ENCODE measurements around the gene P2RX2.
"Not testable (repeated sequence)": the region's sequence is repeated elsewhere in the genome, so short reads cannot be mapped to it uniquely, and the experiment has no call there.

The P2RX2 gene

DNA sequence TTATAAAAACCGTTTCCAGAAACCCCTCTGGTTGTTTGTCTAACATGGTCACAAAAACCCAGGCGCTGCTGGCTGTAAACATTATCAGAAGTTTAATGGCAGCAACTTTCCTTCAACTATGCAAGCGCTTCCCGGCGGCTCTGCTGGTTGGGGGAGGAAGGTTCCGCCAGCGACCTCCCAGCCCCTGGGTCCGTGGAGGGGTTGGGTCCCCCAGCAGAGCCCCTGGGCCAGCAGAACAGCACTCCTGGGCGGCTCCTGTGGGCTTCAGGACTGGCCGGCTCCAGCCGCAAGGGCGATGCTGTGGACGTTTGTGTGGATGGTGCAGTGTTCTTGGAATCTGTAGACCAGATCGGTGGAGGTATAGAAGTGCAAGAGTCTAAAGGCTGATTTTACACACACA, 34.1 kb upstream of the P2RX2 start:
- no peak for DNase-seq

DNA sequence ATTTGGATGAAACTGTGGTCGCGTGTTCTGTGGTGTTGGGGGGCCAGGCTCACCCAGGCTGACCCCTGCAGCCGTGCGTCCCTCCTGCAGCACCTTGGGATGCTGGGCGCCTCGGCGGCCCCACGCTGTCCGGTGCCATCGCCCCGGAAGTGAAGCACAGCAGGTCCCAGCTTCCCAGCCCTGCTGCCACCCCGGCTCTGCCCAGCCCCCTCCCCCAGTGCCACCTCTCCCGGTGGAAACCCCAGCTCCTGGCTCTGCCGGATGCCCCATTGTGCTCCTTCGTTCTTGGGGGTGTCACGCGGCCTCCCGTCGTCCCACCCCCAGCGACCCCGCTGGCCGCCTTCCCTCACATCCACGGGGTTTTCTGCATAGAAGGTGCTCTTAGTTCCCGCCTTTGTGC, 33.4 kb upstream of the P2RX2 start:
- no peak for DNase-seq

DNA sequence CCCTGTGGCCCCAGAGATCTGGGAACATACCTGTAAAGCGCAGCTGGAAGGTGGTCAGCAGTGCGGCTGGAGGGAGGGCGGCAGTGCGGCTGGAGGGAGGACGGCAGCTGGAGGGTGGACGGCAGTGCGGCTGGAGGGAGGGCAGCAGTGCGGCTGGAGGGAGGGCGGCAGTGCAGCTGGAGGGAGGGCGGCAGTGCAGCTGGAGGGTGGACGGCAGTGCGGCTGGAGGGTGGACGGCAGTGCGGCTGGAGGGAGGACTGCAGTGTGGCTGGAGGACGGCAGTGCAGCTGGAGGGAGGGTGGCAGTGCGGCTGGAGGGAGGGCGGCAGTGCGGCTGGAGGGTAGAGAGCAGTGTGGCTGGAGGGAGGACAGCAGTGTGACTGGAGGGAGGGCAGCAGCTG, 31.6 kb upstream of the P2RX2 start:
- DNase-seq, result no peak

DNA sequence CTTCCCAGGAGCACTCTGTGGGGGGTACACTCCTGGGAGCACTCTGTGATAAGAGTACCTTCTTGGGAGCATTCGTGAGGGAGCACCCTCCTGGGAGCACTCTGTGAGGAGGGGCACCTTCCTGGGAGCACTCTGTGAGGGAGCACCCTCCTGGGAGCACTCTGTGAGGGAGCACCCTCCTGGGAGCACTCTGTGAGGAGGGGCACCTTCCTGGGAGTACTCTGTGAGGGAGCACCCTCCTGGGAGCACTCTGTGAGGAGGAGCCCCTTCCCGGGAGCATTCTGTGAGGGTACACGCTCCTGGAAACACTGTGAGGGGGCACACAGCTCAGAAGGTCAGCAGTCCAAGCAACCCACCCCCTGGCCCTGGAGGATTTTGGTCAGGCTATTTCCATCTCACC, 30.8 kb upstream of the P2RX2 start:
- DNase-seq, result no peak

DNA sequence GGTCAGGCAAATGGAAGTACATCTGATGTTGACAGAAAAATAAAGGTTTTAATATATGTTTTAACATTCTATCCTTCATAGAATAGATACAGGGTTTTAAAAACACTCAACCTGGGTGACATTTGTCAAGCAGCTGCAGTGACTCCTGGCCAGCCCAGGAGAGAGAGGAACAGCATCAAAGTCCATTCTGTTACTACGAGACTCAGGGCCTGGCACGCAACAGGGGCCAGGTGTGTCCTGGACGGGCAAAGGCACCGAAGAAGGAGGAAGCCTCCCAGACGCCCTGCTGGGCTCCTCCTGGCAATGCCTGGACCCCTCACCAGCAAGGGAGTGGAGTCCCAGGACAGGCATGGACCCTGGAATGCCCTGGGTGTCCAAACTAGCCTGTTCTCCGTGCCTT, 30.3 kb upstream of the P2RX2 start:
- no peak for DNase-seq

DNA sequence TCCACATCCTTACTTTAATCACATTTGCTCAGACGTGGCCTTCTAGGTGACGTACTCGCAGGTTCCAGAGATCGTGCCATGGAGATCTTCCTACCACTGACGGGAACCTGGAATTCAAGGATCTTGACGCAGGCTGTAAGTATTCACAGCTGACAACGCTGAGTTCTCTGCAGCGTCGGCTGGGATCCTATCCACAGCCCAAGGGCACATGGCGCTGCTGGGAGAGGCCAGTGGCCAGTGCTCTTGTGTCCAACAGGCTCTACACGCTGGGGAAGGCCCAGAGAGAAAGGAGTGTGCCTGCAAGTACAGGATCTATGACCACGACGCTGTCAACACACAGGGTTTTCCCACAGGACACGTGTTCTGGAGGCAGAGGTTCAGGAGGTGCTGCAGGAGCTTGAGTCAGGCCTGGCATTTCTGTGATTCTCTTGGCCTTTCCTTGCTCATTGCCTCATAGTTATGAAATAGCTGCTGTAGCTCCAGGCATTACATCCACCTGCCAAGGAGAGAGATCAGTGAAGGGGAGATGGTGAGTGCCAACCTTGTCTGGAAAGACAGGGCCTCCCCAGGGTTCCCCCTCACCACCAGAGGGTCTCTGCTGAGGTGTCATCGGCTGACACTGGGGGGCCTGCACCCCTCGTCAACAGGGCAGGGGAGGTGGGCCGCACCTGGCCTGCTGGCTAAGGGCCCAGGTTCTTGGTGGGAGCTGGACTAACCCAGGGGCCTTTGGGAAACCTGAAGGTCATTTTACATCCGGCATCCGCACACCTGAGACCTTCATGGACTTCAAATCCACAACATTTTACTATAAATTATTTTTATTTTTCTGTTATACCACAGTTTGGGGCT, 29.5 kb upstream of the P2RX2 start:
- DNase-seq, result no peak

DNA sequence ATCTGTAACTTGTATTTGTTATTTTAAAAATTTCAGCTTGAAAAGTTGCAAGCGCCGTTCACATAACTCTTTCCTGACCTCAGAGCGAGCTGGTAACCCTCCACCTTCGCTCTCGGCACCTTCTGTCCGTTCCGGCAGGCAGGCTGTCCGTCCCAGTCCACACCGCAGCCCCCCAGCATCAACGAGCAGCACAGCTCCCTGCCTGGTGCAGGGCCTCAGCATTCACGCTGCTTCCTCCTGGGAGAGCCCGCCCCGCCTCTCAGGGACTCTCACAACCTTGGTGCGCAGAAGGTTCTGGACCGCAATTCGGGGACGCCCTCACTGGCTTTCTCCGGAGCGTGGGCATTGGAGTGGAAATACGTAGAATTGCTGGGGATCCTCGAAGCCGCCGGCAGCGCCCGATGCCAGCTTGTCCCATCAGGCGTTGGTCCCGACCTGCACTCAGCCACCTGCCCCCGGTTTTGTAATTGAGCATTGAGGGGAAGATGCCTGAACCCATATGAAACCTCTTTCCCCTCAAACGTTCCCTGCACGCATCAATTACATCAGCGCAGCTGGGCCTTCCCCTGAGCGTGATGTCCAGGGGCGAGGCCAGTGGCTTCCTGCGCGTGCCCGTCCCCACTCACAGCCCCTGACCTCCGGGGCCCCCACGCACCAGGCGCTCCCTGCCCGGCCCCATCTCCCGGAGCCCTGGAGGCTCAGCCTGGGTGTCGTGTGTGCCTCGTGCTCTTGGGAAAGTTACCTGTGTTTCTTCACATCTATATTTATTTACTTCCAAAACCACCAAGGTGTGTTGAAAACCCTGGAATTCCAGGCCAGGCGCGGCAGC, 27.3 kb upstream of the P2RX2 start:
- DNase-seq, result no peak

DNA sequence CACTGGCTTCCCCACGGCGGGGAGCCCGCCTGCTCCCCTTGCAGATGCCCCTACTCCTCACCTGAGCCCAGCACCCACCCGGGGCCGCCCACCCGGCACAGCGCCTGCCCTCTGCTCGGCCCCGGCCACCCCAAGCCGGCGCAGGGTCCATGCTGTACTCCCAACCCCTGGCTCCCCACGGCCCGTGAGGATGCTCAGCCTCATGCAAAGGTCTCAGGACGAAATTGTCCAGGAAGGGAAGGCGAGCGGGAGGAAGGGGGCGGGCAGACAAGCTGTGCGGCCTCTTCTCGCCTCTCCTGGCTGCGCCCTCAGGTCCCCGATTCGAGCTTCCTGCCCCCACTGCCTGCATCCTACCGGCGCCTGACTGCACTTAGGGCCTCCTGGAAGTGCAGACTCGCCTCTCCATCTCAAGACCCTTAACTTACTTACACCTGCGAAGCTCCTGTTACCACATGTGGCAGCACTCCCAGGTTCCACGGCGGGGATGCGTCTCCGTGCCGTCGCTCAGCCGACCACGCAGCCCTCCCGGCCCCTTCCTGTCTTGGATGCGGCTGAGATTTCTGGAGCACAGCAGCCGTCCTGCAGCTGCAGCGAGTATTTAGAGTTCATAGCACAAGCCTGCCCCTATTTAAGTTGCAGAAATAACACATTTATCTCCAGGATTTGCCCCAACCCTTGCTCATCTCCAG, 26.1 kb upstream of the P2RX2 start:
- DNase-seq, result no peak

DNA sequence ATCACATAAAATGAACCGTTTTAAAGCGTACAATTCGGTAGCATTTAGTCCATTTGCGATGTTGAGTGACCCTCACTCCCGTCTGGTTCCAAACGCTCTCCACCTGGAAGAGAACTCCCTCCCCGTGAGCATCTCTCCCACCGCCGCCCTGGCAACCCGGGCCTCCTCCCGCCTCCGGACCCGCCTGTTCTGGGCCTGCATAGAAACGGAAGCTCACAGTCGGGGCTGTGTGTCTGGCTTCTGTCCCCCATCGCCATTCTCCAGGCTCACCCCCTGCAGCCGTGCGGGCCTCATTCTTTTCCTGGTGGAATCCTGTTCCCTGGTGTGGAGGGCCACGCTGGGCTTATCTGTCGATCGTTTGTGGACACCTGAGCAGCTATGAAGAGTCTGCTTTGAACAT, 25.5 kb upstream of the P2RX2 start:
- no peak for DNase-seq

DNA sequence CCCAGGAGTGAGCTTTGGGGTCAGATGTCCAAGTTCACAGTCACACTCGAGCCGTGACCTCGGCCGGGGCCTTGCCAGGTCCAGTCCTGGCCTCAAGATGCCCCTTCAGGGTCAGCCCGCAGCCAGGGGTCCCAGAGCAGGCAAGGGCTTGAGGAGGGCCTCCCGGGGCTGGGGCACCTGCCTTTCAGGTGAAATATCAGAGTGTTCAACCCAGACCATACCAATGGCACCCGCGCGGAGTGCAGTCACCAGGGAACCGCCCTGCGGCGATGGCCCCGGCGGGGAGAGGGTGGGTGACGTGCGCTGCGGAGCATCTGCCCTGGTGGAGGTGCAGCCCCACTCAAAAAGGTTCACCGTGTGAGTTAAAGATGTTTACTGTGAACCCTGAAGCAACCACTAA, 25.1 kb upstream of the P2RX2 start:
- no peak for DNase-seq

DNA sequence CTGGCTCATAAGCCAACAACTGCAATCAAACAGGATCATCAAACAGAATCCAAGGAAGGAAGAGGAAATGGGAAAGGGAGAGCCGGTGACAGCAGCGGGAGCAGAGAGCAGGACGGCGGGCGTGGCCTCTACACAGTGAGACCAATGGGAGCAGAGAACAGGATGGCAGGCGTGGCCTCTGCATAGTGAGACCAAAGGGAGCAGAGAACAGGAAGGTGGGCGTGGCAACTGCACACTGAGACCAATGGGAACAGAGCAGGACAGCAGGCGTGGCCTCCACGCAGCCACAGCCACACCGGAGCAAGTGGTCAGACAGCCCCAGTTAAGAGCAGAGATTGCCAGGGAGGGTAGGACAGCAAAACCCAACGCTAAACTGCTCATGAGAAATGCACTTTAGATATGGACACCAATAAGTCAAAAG, 24.6 kb upstream of the P2RX2 start:
- peak; percentile 87 for DNase-seq

DNA sequence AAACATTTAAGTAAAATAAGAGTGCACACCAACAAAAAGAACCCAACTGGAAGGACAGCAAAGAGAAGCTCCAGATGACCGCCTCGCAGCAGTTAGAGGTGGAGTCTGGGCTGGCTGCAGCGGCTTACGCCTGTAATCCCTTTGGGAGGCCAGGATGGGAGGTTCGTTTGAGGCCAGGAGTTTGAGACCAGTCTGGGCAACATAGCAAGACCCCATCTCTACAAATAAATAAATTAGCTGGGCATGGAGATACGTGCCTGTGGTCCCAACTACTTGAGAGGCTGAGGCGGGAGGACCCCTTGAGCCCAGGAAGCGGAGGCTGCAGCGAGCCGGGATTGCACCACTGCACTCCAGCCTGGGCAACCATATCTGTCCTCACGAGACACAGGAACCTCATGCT, 23.4 kb upstream of the P2RX2 start:
- DNase-seq, result no peak

DNA sequence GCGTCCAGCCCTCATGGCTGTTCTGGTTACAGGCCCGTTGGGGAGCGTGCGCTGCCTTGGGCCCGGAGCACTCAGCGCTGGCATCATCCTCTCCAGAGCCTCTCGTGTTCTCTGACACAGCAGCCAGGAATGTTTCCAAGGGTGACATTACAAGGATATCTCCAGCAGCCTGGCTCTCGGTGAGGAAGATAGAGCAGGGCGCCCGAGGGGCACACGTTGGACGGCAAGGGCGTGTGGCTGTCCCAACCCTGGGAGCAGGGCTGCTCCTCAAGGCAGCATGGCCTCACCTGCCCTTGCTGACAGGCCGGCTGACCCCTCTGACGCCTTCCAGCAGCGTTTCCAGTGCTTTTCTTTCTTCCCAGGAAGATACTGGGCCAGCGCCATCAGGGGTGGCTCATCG, 22.6 kb upstream of the P2RX2 start:
- DNase-seq, result peak; percentile 67

DNA sequence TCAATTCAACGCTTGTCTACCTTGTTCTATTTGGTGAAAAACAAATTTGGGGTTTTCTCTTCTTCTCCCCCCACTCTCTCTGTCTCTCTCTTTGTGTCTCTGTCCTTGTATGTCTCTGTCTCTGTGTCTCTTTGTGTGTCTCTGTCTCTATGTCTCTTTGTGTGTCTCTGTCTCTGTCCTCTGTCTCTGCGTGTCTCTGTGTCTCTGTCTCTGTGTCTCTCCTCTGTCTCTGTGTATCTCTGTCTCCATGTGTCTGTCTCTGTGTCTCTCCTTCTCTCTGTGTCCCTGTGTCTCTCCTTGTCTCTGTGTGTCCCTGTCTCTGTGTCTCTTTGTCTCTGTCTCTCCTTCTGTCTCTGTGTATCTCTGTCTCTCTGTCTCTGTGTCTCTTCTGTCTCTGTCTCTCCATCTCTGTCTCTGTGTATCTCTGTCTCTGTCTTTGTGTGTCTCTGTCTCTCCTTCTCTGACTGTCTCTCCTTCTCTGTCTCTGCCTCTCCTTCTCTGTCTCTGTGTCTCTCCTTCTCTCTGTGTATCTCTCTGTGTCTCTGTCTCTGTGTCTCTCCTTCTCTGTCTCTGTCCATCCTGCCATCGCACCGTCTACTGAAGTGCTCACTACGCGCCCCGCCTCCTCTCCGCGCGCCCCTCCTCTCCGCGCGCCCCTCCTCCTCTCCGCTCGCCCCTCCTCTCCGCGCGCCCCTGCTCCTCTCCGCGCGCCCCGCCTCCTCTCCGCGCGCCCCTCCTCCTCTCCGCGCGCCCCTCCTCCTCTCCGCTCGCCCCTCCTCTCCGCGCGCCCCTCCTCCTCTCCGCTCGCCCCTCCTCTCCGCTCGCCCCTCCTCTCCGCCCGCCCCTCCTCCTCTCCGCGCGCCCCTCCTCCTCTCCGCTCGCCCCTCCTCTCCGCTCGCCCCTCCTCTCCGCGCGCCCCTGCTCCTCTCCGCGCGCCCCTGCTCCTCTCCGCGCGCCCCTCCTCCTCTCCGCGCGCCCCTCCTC, 21.0 kb upstream of the P2RX2 start:
- DNase-seq, result peak; percentile 69

DNA sequence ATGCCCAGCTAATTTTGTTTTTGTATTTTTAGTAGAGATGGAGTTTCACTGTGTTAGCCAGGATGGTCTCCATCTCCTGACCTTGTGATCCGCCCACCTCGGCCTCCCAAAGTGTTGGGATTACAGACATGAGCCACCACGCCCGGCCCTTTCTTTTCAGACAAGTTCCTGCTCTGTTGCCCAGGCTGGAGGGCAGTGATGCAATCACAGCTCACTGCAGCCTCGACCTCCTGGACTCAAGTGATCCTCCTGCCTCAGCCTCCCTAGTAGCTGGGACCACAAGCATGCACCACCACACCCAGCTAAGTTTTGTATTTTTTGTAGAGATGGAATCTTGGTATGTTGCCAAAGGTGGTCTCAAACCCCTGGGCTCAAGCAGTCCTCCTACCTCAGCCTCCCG, 19.1 kb upstream of the P2RX2 start:
- not testable (repeated sequence) for DNase-seq

DNA sequence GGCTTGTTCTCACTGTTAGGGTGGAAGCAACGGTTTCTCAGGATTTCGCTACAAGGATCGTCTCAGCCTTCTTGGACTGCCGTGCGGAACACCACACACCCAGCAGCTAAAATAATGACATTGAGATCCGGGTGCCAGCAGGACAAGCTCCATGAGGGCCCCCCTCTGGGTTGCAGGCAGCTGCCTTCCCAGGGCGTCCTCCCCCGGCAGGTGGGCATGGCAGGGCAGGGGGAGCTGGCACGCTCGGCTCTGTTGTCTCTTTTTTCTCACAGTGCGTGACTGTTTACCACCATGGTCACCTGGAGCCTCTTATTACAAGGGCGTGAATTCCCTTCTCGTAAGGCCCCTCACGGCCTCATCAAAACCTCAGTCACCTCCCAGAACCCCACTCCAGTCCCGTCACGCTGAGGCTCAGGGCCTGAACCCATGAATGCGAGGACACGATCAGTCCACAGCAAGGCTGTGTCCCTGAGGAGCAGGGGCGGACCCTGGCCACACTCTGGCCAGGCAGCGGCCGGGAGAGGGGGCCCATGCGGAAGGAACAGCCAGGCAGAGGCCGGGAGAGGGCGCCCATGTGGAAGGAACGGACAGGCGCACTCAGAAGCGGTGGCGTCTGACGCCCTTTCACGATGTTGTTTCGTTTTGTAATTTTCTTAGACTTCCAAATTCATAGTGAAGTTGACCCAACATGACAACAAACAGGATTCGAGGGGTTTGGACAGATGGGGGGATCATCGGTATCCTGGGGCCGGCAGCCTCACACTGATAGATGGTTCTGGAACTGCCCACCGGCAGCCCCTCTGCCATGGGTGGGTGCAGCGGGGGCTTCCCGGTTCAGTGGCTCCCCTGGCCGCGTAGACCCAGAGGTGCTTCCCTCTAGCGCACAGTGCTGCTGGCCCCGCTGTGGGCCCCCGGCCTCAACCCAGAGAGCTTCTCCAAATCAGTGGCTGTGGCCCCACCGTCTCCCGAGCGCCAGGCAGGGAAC, 18.2 kb upstream of the P2RX2 start:
- peak; percentile 64 for DNase-seq

DNA sequence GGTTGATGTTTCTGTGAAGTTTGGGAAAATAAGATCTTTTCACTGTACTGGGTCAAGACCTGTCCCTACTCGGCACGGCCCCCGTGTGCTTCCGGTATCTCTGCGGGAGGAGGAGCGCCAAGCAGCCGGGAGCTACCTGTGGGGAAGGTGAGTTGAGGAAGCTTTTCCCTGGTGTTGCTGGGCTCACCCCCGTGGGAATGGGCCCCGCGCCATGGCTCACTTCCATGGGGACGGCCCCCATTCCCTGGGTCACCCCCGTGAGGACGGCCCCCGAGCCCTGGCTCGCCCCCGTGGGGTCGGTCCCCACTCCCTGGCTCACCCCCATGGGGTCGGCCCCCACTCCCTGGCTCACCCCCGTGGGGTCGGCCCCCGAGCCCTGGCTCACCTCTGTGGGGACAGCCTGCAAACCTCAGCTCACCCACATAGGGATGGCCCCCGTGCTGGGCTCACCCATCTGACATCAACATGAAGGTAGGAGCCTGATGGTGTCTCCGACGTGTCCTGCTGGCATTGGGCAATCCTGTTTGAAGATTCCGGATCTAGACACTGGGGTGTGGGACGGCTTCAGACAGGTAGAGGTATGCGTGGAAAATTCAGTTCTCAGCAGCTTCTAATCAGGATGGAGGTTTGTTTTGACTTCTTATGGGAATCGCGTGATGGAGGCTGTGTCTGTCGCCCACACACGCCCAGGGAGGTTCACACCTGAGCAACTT, 17.2 kb upstream of the P2RX2 start:
- DNase-seq, result no peak

DNA sequence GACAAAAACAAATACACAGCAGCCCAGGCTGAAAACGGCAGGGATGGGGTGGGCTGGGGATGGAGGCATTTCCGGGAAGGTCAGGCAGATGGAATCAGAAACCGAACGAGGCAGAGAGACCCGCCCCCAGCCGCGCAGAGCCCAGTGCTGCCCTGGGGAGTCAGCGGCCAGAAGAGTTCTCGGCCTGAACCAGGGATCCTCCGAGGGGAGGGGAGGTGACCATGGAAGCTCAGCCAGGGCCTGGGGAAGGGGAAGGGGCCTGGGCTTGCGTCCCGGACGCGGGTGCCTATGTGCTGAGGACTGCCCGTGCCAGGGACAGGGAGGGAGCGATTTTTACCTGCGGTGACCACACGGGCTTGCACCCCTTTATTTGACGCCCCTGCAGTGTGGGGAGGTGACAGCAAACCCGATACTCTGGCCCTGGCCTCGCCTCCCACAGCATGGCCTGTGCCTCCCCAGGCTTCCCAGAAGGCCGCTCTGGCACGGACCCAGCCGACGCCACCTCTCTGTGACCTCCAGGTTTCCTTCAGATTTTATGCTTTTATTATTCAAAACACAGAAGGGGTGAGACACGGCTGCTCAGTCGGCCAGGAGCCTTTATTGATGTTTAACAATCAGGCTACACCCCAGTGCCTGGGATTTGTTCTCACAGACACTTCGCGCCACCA, 15.9 kb upstream of the P2RX2 start:
- DNase-seq, result no peak

DNA sequence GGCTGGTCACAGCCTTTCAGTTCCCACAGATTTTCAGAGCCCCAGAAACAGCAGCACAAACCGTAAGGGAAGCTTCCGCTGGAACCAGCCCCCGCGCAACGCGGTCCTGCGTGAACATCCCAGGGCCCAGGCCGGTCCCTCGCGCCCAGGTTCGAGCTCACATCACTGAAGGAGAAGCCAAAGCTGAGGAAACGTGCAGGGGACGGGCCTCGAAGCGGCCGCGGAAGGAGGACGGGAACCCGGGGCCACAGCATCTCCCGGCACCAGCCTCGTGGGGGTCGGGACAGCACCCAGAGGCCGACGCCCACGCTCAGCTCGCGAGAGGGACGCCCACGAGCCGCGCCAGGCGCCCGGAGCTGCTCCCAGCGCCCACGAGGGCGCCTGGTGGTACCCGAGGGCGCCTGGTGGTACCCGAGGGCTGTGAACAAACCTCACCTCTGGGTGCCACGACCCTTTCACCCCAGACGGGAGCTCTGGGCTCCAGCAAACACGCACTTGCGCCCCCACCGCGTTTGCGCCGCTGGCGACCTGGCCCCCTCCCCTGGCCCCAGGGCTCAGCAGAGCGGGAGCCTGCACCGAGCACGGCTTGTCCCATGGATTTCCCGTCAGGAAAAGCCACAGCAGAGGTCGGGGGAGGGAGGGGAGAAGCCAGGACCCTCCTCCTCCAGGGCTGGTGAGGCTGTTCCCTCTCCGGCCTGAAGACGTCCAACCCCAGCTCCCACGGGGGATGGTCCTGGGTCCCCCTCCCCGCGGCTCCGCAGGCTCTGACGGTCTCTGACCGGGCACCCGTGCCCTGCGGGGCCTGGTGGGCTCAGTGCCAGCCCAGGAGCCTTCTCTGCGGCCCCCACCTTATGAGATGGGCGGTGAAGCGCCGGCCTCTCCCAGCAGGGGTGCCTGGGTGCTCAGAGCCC, 15.1 kb upstream of the P2RX2 start:
- no peak for DNase-seq

Data from fibroblast of skin of right biceps (primary cell).